GM19035 (cell line): ENCODE results near the gene NOL9.
A peak's percentile ranks its signal among the peaks of the same experiment; 100 is the strongest.

Experiments
- ATAC-seq: cut with Tn5 transposase; IDR thresholded peaks from one replicate; pipeline ENCODE4 v1.9.1; 2021; ENCODE audit not compliant: unreplicated experiment

NOL9 gene

GRCh38 chr1:6590046-6590445 is 35.7 kb upstream of the NOL9 start:
- no peak for ATAC-seq

DNA sequence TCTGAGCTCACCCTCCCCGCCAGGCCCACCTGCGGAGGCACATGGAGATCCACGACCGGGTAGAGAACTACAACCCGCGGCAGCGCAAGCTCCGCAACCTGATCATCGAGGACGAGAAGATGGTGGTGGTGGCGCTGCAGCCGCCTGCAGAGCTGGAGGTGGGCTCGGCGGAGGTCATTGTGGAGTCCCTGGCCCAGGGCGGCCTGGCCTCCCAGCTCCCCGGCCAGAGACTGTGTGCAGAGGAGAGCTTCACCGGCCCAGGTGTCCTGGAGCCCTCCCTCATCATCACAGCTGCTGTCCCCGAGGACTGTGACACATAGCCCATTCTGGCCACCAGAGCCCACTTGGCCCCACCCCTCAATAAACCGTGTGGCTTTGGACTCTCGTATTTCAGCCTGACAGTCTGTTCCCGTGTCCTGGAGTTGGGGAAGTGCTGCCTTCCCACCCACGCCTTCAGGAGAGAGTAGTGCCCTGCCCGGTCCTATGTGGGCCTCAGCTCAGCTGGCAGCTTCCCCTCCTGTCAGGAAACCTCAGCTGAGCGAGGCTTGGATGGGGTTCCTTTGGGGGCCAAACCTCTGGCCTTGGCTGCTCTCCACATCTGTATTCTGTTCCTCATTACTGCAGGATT is 34.7 kb upstream of the NOL9 start:
- no peak for ATAC-seq

- no peak for ATAC-seq
Observed at GRCh38 chr1:6588128-6588892, 34.0 kb upstream of the NOL9 start.

DNA sequence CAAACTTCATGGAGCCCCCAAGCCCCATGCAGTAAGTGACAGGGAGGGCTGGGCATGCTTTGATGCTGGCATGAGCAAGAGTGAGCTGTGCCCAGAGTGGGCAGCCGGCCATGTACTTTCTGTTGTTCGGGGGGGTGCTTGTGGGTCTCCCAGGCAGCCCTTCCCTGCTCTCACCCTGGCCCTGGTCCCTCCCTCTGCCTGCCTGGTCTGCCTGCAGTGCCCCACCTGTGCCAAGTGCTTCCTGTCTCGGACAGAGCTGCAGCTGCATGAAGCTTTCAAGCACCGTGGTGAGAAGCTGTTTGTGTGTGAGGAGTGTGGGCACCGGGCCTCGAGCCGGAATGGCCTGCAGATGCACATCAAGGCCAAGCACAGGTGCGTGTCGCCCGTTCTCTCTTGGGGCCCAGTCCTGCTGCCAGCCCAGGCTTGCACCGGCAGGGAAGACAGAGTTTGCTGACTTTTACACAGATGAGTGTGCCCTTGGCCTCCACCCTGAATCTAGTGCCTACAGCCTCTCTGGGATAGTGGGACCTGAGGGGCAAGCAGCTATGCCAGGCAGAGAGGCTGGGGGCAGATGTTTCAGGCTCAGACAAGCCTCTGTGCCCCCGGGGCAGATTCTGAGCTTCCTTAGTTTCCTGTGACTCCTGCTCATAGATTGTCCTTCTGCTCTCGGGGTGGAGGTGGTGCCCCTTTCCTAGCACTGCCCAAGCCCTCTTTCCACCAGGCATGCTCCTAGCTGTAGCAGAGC is 33.1 kb upstream of the NOL9 start:
- no peak for ATAC-seq

- no peak for ATAC-seq
Observed at GRCh38 chr1:6586404-6586816, 32.1 kb upstream of the NOL9 start.

GRCh38 chr1:6585841-6586240 is 31.5 kb upstream of the NOL9 start:
- no peak for ATAC-seq

- no peak for ATAC-seq
Observed at GRCh38 chr1:6585081-6585722, 30.9 kb upstream of the NOL9 start.

GRCh38 chr1:6584126-6585080 is 30.1 kb upstream of the NOL9 start:
- no peak for ATAC-seq

DNA sequence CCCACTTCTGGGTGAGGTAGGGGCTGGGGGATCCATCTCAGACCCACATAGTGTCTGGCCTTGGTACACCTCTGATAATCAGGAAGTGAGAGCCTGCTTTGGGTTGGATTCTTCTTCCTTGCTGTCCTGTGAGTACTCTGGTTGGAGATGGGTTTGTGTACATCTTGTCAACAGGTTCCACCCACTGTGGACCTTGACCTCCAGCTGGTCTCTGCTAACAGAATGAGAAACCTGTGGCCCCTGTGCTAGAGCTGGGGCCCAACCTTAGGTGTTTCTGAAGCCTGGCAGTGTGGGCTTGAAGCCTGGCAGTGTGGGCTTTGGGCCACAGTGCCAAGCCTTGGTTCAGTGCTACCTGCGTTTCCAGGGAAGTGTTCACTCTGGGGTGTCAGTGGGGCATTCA is 28.1 kb upstream of the NOL9 start:
- ATAC-seq = no peak

DNA sequence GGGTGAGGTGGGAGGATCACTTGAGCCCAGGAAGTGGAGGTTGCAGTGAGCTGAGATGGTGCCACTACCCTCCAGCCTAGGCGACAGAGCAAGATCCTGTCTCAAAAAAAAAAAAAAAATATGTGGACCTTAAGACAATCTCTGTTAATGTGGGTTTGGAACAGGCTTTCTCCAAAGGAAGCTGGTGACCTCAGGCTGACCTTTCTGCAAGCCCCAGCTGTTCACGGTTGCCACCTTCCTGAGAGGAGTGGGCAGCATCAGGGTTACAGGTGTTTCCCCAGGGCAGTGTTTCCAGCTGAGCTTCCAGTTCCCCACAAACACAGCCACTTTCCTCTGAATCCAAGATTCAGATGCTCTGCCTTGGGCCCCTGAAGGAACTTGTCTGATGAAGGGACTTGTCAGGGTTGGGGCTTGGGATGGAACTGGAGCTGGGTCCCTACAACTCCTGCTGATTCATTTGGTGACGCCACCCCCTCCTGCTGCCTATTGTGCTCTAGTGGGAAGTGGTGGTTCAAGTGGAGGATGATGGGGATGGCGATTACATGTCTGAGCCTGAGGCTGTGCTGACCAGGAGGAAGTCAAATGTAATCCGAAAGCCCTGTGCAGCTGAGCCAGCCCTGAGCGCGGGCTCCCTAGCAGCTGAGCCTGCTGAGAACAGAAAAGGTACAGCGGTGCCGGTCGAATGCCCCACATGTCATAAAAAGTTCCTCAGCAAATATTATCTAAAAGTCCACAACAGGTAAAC is 27.4 kb upstream of the NOL9 start:
- ATAC-seq = no peak

GRCh38 chr1:6580593-6581409 is 26.5 kb upstream of the NOL9 start:
- no peak for ATAC-seq

GRCh38 chr1:6580119-6580592 is 25.8 kb upstream of the NOL9 start:
- peak; percentile 5 for ATAC-seq

DNA sequence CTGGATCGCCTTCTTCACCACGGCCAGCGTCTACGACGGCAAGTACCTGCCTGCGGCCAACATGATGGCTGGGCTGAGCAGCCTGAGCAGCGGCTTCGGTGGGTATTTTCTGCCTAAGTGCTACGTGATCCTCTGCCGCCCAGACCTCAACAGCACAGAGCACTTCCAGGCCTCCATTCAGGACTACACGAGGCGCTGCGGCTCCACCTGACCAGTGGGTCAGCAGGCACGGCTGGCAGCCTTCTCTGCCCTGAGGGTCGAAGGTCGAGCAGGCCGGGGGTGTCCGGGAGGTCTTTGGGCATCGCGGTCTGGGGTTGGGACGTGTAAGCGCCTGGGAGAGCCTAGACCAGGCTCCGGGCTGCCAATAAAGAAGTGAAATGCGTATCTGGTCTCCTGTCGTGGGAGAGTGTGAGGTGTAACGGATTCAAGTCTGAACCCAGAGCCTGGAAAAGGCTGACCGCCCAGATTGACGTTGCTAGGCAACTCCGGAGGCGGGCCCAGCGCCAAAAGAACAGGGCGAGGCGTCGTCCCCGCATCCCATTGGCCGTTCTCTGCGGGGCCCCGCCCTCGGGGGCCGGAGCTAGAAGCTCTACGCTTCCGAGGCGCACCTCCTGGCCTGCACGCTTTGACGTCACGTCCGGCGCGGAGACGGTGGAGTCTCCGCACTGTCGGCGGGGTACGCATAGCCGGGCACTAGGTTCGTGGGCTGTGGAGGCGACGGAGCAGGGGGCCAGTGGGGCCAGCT is 25.2 kb upstream of the NOL9 start, which contains the start of gene ZBTB48:
Gene ZBTB48 (plus strand): TSS at position 621 of the 745 bp plus-strand sequence. CDS start 616 bp downstream, outside the sequence.
- peak; percentile 98 for ATAC-seq

DNA sequence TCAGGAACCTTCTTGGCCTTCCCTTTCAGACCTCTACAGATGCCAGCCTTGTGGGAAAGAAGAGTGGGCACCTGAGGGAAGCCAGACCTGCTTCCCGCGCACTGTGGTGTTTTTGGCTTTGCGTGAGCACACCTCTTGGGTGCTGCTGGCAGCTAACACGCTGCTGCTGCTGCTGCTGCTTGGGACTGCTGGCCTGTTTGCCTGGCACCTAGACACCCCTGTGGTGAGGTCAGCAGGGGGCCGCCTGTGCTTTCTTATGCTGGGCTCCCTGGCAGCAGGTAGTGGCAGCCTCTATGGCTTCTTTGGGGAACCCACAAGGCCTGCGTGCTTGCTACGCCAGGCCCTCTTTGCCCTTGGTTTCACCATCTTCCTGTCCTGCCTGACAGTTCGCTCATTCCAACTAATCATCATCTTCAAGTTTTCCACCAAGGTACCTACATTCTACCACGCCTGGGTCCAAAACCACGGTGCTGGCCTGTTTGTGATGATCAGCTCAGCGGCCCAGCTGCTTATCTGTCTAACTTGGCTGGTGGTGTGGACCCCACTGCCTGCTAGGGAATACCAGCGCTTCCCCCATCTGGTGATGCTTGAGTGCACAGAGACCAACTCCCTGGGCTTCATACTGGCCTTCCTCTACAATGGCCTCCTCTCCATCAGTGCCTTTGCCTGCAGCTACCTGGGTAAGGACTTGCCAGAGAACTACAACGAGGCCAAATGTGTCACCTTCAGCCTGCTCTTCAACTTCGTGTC is 24.5 kb upstream of the NOL9 start:
- no peak for ATAC-seq

DNA sequence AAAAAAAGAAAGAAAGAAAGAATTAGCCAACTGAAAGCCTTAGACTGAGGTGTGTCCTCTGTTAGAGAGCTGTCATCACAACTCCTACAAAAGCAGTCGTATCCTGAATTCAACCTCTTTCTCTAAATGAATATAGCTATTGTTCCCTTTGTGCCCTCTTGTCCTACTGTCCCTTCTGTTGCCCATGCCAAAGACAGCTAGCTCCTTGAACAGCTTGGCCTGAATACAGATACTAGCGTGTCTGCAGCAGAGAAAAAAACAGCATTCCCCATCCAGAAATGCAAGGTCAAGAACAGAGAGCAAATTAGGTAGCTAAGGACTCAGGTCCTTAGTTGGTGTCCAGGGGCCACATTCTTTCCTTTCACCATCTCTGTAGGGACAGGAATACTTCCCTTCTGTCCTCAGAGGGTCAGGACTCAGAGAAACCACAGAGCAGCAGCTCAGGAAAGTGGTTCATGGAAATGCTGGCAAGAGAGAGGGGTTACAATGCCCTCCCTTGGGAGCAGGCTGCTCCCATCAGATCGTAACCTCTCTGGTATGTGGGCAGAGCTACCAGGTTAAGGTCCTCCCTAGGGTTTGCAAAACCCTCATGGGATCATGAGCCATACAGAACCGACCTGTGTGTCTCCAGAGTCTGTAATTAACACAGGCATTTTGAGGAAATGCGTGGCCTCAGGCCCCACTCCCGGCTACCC is 23.7 kb upstream of the NOL9 start:
- ATAC-seq = no peak

DNA sequence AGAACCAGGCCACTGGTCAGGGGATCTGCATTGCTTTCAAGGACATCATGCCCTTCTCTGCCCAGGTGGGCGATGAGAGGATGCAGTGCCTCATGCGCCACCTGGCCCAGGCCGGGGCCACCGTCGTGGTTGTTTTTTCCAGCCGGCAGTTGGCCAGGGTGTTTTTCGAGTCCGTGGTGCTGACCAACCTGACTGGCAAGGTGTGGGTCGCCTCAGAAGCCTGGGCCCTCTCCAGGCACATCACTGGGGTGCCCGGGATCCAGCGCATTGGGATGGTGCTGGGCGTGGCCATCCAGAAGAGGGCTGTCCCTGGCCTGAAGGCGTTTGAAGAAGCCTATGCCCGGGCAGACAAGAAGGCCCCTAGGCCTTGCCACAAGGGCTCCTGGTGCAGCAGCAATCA is 20.5 kb upstream of the NOL9 start:
- no peak for ATAC-seq
